K562 treated with DMSO at 1 percent for 48 hours (cell line): ENCODE data around the gene CHN1. TPM values are rescaled to one million over a fixed set of nuclear protein-coding genes. Genes with fewer than 3 reads are reported as not detected.

Source experiments
- total RNA-seq: library from RNA; unstranded; fragments of 300-600 nt; gene quantifications from 2 replicates; pipeline ENCODE4 v1.2.3, GENCODE V29; 2022; ENCODE audit warnings: low replicate concordance; ENCODE audit errors: extremely low read depth

CHN1 gene, protein sequence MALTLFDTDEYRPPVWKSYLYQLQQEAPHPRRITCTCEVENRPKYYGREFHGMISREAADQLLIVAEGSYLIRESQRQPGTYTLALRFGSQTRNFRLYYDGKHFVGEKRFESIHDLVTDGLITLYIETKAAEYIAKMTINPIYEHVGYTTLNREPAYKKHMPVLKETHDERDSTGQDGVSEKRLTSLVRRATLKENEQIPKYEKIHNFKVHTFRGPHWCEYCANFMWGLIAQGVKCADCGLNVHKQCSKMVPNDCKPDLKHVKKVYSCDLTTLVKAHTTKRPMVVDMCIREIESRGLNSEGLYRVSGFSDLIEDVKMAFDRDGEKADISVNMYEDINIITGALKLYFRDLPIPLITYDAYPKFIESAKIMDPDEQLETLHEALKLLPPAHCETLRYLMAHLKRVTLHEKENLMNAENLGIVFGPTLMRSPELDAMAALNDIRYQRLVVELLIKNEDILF
- total RNA-seq, result not detected in 2 replicates

GRCh38 chr2:175004980-175005732 is at the start of gene CHN1:
Gene CHN1, minus strand, starts transcription at chr2:175005381. Its CDS starts 469 bp downstream, at chr2:175004912.

GRCh38 chr2:174764280-174765255 is 240.6 kb downstream of the CHN1 start, which contains the start of gene CHRNA1:
Gene CHRNA1, minus strand, starts transcription at chr2:174764472. Its CDS starts 78 bp downstream, at chr2:174764394.

Other genes starting within 250 kb of the CHN1 start
- gene CHRNA1, start 240.9 kb downstream of the CHN1 start, total RNA-seq, result not detected in 2 replicates
- gene ATF2, start 162.8 kb upstream of the CHN1 start, total RNA-seq, result not detected in 2 replicates
- gene ATP5MC3, start 176.3 kb upstream of the CHN1 start, total RNA-seq, result not detected in 2 replicates